GM12878 (cell line): Measurements from ENCODE around the gene SNAPC2. TPM values are rescaled to one million over a fixed set of nuclear protein-coding genes. Genes with fewer than 3 reads are reported as not detected.

Experiments used
- ATAC-seq: fragments of 200-7000 bp; cut with Tn5 transposase; 3 replicates; pipeline ENCODE4 v1.9.1; 2020; ENCODE audit warnings: mild to moderate bottlenecking, moderate library complexity
- BruUV-seq: library from RNA; stranded (reverse); fragments of 400-500 nt; replicated peaks from 2 replicates; lab custom pipeline; 2021; lab: Mats Ljungman, UMichigan
- CTCF ChIA-PET: fragments of 300-600 bp; sonication (Branson Sonifier 250); formaldehyde crosslinking; extraction: SDS; loops from one replicate; lab custom pipeline; 2021; ENCODE audit warnings: inconsistent platforms; lab: Yijun Ruan, JAX
- POLR2A ChIA-PET: fragments of 350-600 bp; formaldehyde crosslinking; extraction: SDS; loops from one replicate; lab custom pipeline; 2021; ENCODE audit warnings: inconsistent platforms; lab: Charles Lee
- RAD21 ChIA-PET: fragments of 300-600 bp; sonication (Branson Sonifier 250); formaldehyde crosslinking; loops from one replicate; lab custom pipeline; 2023; ENCODE audit warnings: antibody characterized with exemption; ENCODE audit not compliant: unreplicated experiment; lab: Charles Lee
- SMC1A ChIA-PET: fragments of 300-600 bp; sonication (Branson Sonifier 250); formaldehyde crosslinking; loops from one replicate; lab custom pipeline; 2023; ENCODE audit not compliant: unreplicated experiment, uncharacterized antibody; lab: Charles Lee
- DNase-seq: peaks from one replicate; pipeline ENCODE4 v3.0.0-alpha.2; 2011; ENCODE audit warnings: low read depth, low spot score
- FAIRE-seq: peaks from 3 replicates; lab custom pipeline; 2011; peaks lifted over from hg19 to GRCh38; lab: Jason Lieb, UNC
- H2AFZ ChIP-seq: 2 replicates; pipeline ENCODE4 v1.6.0; 2011; ENCODE audit warnings: low read depth, low read length, control low read depth; ENCODE audit not compliant: control insufficient read depth
- H3K27ac ChIP-seq: 2 replicates; pipeline ENCODE4 v1.5.1; 2011; ENCODE audit warnings: control low read depth; ENCODE audit not compliant: control insufficient read depth, insufficient read depth
- H3K27me3 ChIP-seq, 2 experiments: replicated peaks in 1 of 2; 2 replicates each; pipeline versions ENCODE4 v1.6.0 to v1.6.1; 2011; ENCODE audit warnings: low read length in 1 of 2; ENCODE audit not compliant: control insufficient read depth in 2 of 2, insufficient read depth in 2 of 2
- H3K36me3 ChIP-seq, 2 experiments: 2 replicates each; pipeline ENCODE4 v1.5.1; 2011; ENCODE audit warnings: low read length in 1 of 2; ENCODE audit not compliant: control insufficient read depth in 2 of 2, insufficient read depth in 2 of 2
- H3K4me1 ChIP-seq: 2 replicates; pipeline ENCODE4 v1.6.1; 2011; ENCODE audit warnings: mild to moderate bottlenecking, low read length, moderate library complexity, mixed read lengths; ENCODE audit not compliant: control insufficient read depth, insufficient read depth
- H3K4me2 ChIP-seq: 2 replicates; pipeline ENCODE4 v1.6.0; 2011; ENCODE audit warnings: control low read depth; ENCODE audit not compliant: control insufficient read depth, insufficient read depth
- H3K4me3 ChIP-seq: fragments of 200-600 bp; sonication (generic); 2 replicates; pipeline ENCODE4 v1.5.1; 2016
- H3K79me2 ChIP-seq: 2 replicates; pipeline ENCODE4 v1.6.0; 2011; ENCODE audit warnings: low read length; ENCODE audit not compliant: control insufficient read depth, insufficient read depth
- H3K9ac ChIP-seq: 2 replicates; pipeline ENCODE4 v1.8.0; 2011; ENCODE audit warnings: low read length, control low read depth, mixed read lengths; ENCODE audit not compliant: control insufficient read depth, insufficient read depth
- H3K9me3 ChIP-seq: replicated peaks from 3 replicates; pipeline ENCODE4 v1.5.1; 2011; ENCODE audit warnings: mild to moderate bottlenecking, low read length; ENCODE audit not compliant: control insufficient read depth, insufficient read depth
- H4K20me1 ChIP-seq: 2 replicates; pipeline ENCODE4 v1.6.0; 2011; ENCODE audit not compliant: control insufficient read depth, insufficient read depth
- BCL11A ChIP-seq: IDR thresholded peaks from 2 replicates; pipeline ENCODE4 v1.6.1; 2011; ENCODE audit warnings: low read depth, low read length
- CHD1 ChIP-seq: IDR thresholded peaks from 2 replicates; pipeline ENCODE4 v1.6.1; 2012; ENCODE audit warnings: low read depth, low read length, improper control_type of control experiment
- DPF2 ChIP-seq: fragments of 450-650 bp; IDR thresholded peaks from 2 replicates; pipeline ENCODE4 v1.6.1; 2017; ENCODE audit warnings: mild to moderate bottlenecking
- EED ChIP-seq: sonication (generic); IDR thresholded peaks from 2 replicates; pipeline ENCODE4 v1.6.1; 2016; ENCODE audit warnings: antibody characterized with exemption, low read depth
- NR2C1 ChIP-seq: fragments of 450-650 bp; IDR thresholded peaks from 2 replicates; pipeline ENCODE4 v1.6.1; 2017; ENCODE audit warnings: antibody characterized with exemption, mild to moderate bottlenecking, moderate library complexity
- RUNX3 ChIP-seq: IDR thresholded peaks from 2 replicates; pipeline ENCODE4 v1.6.1; 2012; ENCODE audit warnings: low read length, inconsistent platforms
- SMC3 ChIP-seq: IDR thresholded peaks from 2 replicates; pipeline ENCODE4 v1.6.1; 2011; ENCODE audit warnings: low read length, improper control_type of control experiment, borderline replicate concordance
- SP1 ChIP-seq: IDR thresholded peaks from one replicate; pipeline ENCODE4 v1.6.1; 2011; ENCODE audit warnings: low read depth, low read length
- SREBF1 ChIP-seq: IDR thresholded peaks from 2 replicates; pipeline ENCODE4 v1.6.1; 2012; ENCODE audit warnings: mild to moderate bottlenecking, low read length
- SRF ChIP-seq, 2 experiments: IDR thresholded peaks; 2 replicates each; pipeline ENCODE4 v1.6.1; 2011; ENCODE audit warnings: low read depth in 2 of 2, low read length in 2 of 2, mild to moderate bottlenecking in 1 of 2, moderate library complexity in 1 of 2
- STAT1 ChIP-seq: fragments of 450-650 bp; conservative IDR thresholded peaks from 2 replicates; pipeline ENCODE4 v1.6.1; 2014; ENCODE audit warnings: antibody characterized with exemption, mild to moderate bottlenecking
- SUZ12 ChIP-seq: fragments of 200-600 bp; sonication (generic); IDR thresholded peaks from one replicate; pipeline ENCODE4 v1.6.1; 2018; ENCODE audit warnings: antibody characterized with exemption, mild to moderate bottlenecking; ENCODE audit not compliant: unreplicated experiment
- WGBS: methylation state at CpG from one replicate; pipeline ENCODE4 v1.1.6; 2016; ENCODE audit warnings: low lambda C conversion rate; ENCODE audit not compliant: insufficient replicate concordance, insufficient coverage; ENCODE audit errors: missing lambda C conversion rate; 5-methylcytosine and 5-hydroxymethylcytosine counted together
- in situ Hi-C: fragments of 300-500 bp; cut with MboI; formaldehyde crosslinking; loops from 9 replicates; pipeline ENCODE4 v1.14.3; 2018; ENCODE audit warnings: mixed read lengths
- intact Hi-C: fragments of 100-400 bp; cut with micrococcal nuclease; formaldehyde crosslinking; loops from one replicate; pipeline ENCODE4 v1.14.2; 2022; ENCODE audit not compliant: unreplicated experiment
- polyA plus RNA-seq, 11 experiments: library from polyadenylated mRNA; depleted of rRNA in 4 of 11; unstranded in 6 of 11; stranded (reverse) in 5 of 11; fragments of >200 nt; fragmentation: Nextera tagmentation in 4 of 11; fragmentation: Illumina TruSeq in 1 of 11; extraction: Ambion mirVana in 4 of 11; extraction: Trizol in 1 of 11; gene quantifications; 1 replicate in 1 of 11; 2 replicates in 10 of 11; pipeline versions ENCODE4 v1.2.1 to v1.2.3, GENCODE V29; 2011 to 2016; ENCODE audit warnings: inconsistent platforms in 2 of 11, missing spikeins in 2 of 11, low read depth in 1 of 11
- total RNA-seq, 4 experiments: library from RNA; depleted of rRNA in 3 of 4; stranded (reverse); fragments of >200 nt in 3 of 4; fragmentation: Illumina TruSeq in 1 of 4; extraction: Trizol in 1 of 4; gene quantifications; 2 replicates each; pipeline versions ENCODE4 v1.2.1 to v1.2.3, GENCODE V29; 2013 to 2021

The SNAPC2 gene
- total and polyA plus RNA-seq, 10 of the 15 experiments (the other 5 are each of a cell fraction or from before 2014, with no cell fraction given): 0.19 to 20.8 (median 12.6) TPM

- no peak overlapping the region for H2AFZ ChIP-seq
- H3K9ac ChIP-seq: no peak overlapping the region
- peaks cover 7% of the 10 kb centered on the region for H3K4me1 ChIP-seq
- no peaks in the 10 kb centered on the region for H3K9me3 ChIP-seq
- peaks cover 23% of the 10 kb centered on the region for H3K79me2 ChIP-seq
- POLR2A ChIA-PET: no interaction called here
- peaks cover 9% of the 10 kb centered on the region; the same call in 1 of the 2 replicates for H4K20me1 ChIP-seq
- H3K4me2 ChIP-seq: no peak overlapping the region
- in situ Hi-C loops: no loop called here
- no TSS peak for BruUV-seq
- ATAC-seq (no peak), FAIRE-seq (no peak)
- 89% methylated on average over 20 of the region's 21 CpGs for WGBS
- no peak overlapping the region for H3K4me3 ChIP-seq
- no peak for TF ChIP-seq EED
- TF ChIP-seq CHD1: no peak
- TF ChIP-seq SMC3: no peak
- TF ChIP-seq SREBF1: no peak
- TF ChIP-seq RUNX3: no peak
- TF ChIP-seq SUZ12: no peak
- TF ChIP-seq BCL11A: no peak
- TF ChIP-seq SP1: no peak
- TF ChIP-seq STAT1: no peak
- no peak for TF ChIP-seq SRF (IDR thresholded peaks at IDR 0.05; ENCODE audit: low read depth in 2 of 2, low read length in 2 of 2)
- TF ChIP-seq DPF2: no peak
- TF ChIP-seq NR2C1: no peak
- TF ChIP-seq, all 136 proteins: peak for 0
- Histone ChIP-seq H3K36me3 (peaks cover 0 to 16% of the 10 kb centered on the region in 2 experiments; a peak in 3 of 4 replicates), H3K27me3 (no peaks in the 10 kb centered on the region), H3K27ac (no peak overlapping the region)
- RAD21 ChIA-PET: no interaction called here
- CTCF ChIA-PET: no interaction called here
- intact Hi-C loops: loop anchor here (10.0 kb wide), 1 partner anchor 225 kb away; the partner anchor contains the start of gene TRAPPC5
- SMC1A ChIA-PET: no interaction called here
- DNase-seq: no peak
Measured at GRCh38 chr19:7909471-7910067, 10.6 kb upstream of the SNAPC2 start.
